Activated naive CD8-positive, alpha-beta T cell treated with anti-CD3 and anti-CD28 coated beads, Interleukin-2, amount 50 U/mL, for 24 hours (primary cell): Measurements from ENCODE around the gene ZNF385D.

Experiments used
- ATAC-seq: fragments of 150-1000 bp; cut with Tn5 transposase; one replicate; pipeline ENCODE4 v1.10.0; 2021
- DNase-seq: peaks from one replicate; pipeline ENCODE4 v3.0.0; 2021
- H3K27ac Mint-ChIP-seq: one replicate; pipeline ENCODE4 v1.8.0; 2021; ENCODE audit warnings: mild to moderate bottlenecking, mixed read lengths
- H3K27me3 Mint-ChIP-seq: one replicate; pipeline ENCODE4 v1.8.0; 2021; ENCODE audit warnings: mixed read lengths
- H3K36me3 Mint-ChIP-seq: one replicate; pipeline ENCODE4 v1.8.0; 2021; ENCODE audit warnings: low read depth, mixed read lengths
- H3K4me1 Mint-ChIP-seq: one replicate; pipeline ENCODE4 v1.8.0; 2021; ENCODE audit warnings: mixed read lengths
- H3K4me3 Mint-ChIP-seq: one replicate; pipeline ENCODE4 v1.8.0; 2021; ENCODE audit warnings: mild to moderate bottlenecking, moderate library complexity, mixed read lengths
- H3K9me3 Mint-ChIP-seq: one replicate; pipeline ENCODE4 v1.8.0; 2021; ENCODE audit warnings: mixed read lengths

Gene ZNF385D

DNA sequence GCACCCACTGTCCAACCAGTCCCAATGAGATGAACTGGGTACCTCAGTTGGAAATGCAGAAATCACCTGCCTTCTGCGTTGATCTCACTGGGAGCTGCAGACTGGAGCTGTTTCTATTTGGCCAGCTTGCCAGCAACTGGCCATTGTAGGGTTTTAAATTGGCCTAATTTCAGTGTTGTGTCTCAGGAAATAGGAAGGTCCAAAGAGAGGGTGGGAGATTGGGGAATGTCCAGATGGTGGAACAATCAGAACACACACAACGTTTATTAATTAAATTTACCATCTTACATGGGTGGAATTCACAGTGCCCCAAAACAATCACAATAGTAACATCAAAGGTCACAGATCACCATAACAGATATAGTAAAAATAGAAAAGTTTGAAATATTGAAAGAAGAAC, 189.5 kb downstream of the ZNF385D start:
- no peaks in the 10 kb centered on the region for H3K4me1 Mint-ChIP-seq
- H3K36me3 Mint-ChIP-seq = peaks cover 2% of the 10 kb centered on the region
- peaks cover 19% of the 10 kb centered on the region for H3K9me3 Mint-ChIP-seq
- H3K27ac Mint-ChIP-seq = no peak overlapping the region
- H3K27me3 Mint-ChIP-seq = no peaks in the 10 kb centered on the region
- H3K4me3 Mint-ChIP-seq = no peak overlapping the region
- no peak for ATAC-seq
- no peak for DNase-seq

DNA sequence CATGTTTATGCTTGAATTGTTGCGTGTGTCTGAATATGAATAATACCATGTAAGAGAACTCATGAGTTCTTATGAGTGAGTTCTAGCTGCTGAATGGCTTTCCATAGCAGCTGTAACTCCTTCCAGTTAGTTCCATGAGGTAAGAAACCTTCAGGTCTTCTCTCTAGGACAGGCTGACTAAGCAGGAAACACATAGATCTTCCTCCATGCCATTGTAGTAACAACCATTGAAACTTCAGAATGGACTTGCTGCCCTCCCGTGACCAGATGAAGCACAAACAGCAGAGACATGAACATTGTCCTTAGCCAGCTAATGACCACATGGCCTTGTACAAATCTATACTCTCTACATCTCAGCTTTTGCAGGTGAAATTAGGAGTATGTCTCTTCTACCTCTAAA, 200.0 kb downstream of the ZNF385D start:
- H3K27me3 Mint-ChIP-seq = no peaks in the 10 kb centered on the region
- H3K4me3 Mint-ChIP-seq = no peak overlapping the region
- ATAC-seq = no peak
- no peaks in the 10 kb centered on the region for H3K36me3 Mint-ChIP-seq
- H3K9me3 Mint-ChIP-seq = peaks cover 7% of the 10 kb centered on the region
- H3K4me1 Mint-ChIP-seq = no peaks in the 10 kb centered on the region
- H3K27ac Mint-ChIP-seq = no peak overlapping the region
- DNase-seq = no peak

DNA sequence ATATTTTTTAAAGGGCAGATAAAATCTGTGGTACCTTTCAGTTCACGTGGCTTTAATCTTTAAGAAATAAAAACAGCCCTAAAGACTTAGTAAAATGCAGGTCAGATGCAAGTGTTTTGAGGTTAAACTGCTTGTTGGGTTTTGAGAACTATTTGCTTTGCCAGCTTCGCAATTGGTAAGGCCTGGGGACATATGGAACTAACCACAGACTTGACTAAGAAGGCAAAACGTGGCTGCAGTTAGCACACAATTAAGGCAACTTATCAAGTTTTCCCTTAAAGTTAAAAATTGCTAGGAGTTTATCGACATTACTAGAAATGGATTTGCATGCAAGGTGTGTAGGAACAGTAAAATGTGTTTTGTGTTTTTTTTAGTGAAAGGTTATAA, 206.9 kb downstream of the ZNF385D start:
- DNase-seq (no peak), ATAC-seq (no peak)
- Mint-ChIP-seq H3K9me3 (no peaks in the 10 kb centered on the region), H3K4me3 (no peak overlapping the region), H3K27me3 (no peaks in the 10 kb centered on the region), H3K27ac (no peak overlapping the region), H3K36me3 (no peaks in the 10 kb centered on the region), H3K4me1 (no peaks in the 10 kb centered on the region)

DNA sequence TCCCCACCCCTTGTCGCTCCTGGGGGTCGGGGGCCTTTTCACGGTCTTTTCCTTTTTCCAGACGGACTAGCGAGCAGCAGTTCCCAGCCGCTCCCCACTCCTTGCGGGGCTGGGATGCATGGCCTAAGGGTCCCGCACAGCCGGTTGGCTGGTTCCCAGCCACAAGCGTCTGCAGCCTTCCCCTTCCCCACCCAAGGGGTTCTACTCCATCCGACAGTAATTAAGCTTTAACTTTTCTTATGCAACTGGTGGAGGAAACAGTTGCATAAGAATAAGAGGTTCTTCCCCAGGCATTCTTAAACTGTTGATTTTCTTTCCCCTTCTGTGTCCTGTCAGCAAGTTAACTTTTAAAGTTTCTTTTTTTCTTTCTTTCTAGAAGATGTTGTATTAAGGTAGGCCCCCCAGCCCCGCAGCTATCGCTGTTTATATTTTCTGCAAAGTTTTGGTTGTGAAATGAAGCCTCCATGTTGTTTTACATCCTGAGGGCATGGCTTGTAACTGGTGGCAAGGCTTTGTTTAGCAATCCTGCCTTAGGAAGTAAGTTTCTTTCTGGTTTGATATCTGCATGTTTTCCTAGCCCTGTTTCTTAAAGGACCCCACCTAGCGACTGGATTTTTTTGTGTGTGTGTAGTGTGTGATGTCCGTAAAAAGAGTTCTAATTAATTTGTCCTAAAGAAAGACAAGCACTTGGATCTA, 207.5 kb downstream of the ZNF385D start:
- H3K27ac Mint-ChIP-seq = no peak overlapping the region
- DNase-seq = no peak
- ATAC-seq = no peak
- no peaks in the 10 kb centered on the region for H3K36me3 Mint-ChIP-seq
- no peaks in the 10 kb centered on the region for H3K9me3 Mint-ChIP-seq
- no peaks in the 10 kb centered on the region for H3K4me1 Mint-ChIP-seq
- H3K4me3 Mint-ChIP-seq = no peak overlapping the region
- H3K27me3 Mint-ChIP-seq = no peaks in the 10 kb centered on the region

DNA sequence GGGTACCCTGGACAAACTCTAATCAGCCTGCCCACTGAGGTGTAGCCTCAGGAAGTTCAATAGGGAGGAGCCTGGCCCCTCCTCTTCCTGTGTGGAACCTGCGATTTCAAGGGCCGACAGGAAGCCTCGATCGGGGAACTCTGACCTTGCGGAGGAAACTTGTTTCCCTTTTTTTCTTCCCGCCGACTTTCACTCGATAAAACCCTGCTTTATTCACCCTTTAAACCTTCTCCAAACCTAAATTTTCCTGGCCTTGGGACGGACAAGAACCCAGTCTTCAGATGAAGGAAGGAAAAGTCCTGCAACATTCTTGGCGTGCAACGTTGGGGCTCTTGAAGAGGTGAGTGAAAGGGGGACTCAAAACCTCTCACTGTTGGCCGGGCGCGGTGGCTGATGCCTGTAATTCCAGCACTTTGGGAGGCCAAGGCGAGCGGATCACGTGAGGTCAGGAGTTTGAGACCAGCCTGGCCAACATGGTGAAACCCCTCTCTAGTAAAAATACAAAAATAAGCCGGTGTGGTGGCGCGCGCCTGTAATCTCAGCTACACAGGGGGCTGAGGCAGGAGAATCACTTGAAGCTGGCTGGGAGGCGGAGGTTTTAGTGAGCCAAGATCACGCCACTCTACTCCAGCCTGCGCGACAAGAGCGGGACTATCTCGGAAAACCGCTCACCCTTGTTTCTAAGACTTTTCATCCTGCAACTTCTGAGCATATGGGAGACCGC, 208.2 kb downstream of the ZNF385D start:
- Mint-ChIP-seq H3K9me3 (peaks cover 4% of the 10 kb centered on the region), H3K4me1 (no peaks in the 10 kb centered on the region), H3K27ac (no peak overlapping the region), H3K36me3 (no peaks in the 10 kb centered on the region), H3K4me3 (no peak overlapping the region), H3K27me3 (no peaks in the 10 kb centered on the region)
- DNase-seq = no peak
- ATAC-seq = no peak

DNA sequence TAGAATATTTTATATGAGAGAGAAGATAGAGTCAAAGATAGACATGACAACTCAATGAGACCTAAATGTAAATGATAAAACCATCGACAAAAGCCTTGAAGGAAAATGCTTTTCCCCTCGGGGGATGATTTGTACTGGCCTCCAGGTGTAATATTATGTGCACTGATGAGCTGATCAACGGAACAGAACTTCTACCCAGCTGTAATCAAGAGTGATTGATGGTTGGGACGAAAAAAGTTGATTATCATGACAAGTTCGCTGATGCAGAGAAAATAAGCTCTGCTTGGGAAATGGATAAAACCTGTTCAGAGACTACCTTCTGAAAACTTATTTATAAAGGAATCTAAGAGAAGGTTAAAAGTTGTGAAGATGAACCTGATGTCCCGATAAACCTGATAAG, 210.7 kb downstream of the ZNF385D start:
- Mint-ChIP-seq H3K27me3 (no peaks in the 10 kb centered on the region), H3K36me3 (no peaks in the 10 kb centered on the region), H3K4me3 (no peak overlapping the region), H3K27ac (no peak overlapping the region), H3K9me3 (peaks cover 9% of the 10 kb centered on the region), H3K4me1 (no peaks in the 10 kb centered on the region)
- ATAC-seq = no peak
- DNase-seq = no peak

DNA sequence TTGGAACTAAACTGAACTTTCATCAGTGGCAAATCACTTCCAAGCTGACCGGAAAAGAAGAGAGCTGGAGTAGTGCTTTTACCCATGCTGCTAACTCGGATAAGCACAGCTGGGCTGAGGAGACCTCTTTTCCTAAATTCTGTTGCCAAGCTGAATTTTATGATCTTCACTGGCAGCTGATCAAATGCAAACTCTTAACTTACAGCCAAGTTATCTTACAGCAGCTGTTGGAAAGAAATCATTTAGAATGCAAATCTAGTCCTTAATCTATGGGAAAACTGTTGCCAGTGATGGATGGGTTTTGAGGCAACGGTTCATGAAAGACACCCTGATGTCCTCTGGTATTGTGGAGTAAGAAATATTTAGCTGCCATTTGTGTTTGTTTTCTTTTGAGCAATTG, 216.5 kb downstream of the ZNF385D start:
- Mint-ChIP-seq H3K27me3 (no peaks in the 10 kb centered on the region), H3K4me1 (no peaks in the 10 kb centered on the region), H3K4me3 (no peak overlapping the region), H3K36me3 (no peaks in the 10 kb centered on the region), H3K27ac (no peak overlapping the region), H3K9me3 (peaks cover 19% of the 10 kb centered on the region)
- no peak for ATAC-seq
- DNase-seq = no peak

DNA sequence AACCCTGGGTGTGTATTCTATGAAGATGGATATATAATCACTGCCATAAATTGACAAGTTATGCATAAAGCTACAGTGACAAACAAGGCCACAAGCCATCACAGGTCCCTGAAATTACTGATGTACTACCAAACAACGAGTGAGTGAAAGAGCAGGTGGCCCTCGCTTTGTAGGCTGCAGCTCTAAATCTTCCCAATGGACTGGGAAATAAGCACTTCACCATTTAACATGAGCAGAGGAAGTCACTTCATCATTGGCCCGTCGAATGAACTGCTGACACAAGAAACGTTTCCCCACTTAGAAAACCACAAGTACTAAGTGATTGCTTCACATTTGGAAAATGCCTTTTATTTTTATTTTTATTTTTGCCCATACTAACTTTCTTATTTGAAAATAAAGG, 218.0 kb downstream of the ZNF385D start:
- no peaks in the 10 kb centered on the region for H3K36me3 Mint-ChIP-seq
- no peaks in the 10 kb centered on the region for H3K27me3 Mint-ChIP-seq
- H3K9me3 Mint-ChIP-seq = peaks cover 18% of the 10 kb centered on the region
- no peak overlapping the region for H3K4me3 Mint-ChIP-seq
- no peak overlapping the region for H3K27ac Mint-ChIP-seq
- DNase-seq (no peak), ATAC-seq (no peak)
- no peaks in the 10 kb centered on the region for H3K4me1 Mint-ChIP-seq

DNA sequence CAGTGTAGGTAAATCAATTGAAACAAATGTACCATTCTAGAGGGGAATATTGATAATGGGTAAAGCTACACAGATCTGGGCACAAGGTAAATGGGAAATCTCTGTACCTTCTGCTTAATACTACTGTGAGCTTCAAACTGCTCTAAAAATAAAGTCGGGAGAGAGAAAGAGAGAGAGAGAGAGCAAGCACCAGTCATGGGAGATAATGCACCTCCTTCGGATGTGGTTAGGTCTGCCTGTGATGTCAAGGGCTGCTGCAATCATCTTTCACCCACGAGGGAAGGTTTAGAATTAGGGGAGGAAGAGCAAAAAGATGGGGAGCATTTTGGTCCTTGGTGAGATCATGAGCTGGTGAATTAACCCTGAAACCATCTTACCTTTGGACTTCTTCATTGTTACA, 219.1 kb downstream of the ZNF385D start:
- Mint-ChIP-seq H3K4me1 (no peaks in the 10 kb centered on the region), H3K27ac (no peak overlapping the region), H3K27me3 (no peaks in the 10 kb centered on the region), H3K36me3 (no peaks in the 10 kb centered on the region), H3K4me3 (no peak overlapping the region), H3K9me3 (peaks cover 15% of the 10 kb centered on the region)
- ATAC-seq = no peak
- no peak for DNase-seq

DNA sequence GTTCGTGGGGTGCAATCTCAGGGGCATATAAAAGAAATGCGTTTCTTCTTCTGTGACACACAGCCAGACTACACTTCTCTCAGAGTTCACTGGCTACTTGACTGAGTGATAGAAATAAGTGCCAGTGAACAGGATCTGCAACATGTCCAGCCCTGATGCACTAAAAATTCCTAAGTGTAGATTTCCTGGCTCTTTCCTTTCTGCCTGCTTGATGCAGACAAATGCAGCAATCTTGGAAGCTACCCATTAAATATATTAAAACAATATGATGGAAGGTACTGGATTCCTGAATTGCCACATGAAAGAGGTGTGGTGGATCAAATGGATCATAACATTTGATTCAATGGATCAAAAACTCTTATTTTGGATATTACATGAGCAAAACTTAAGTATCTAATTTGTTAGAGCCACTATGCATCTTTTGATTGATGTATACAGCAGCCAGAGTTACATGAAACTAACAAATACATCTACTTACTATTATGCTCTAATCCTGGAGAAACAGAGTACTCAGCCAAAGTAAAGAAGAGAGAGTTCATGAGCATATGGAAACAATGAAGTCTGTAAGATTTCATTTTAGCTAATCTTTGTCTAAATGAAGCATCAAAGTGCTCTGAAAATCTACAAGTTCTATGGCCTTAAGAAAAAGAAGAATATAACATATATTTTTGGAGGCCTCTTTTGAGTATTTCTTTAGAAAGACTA, 222.6 kb downstream of the ZNF385D start:
- Mint-ChIP-seq H3K4me1 (no peaks in the 10 kb centered on the region), H3K9me3 (peaks cover 11% of the 10 kb centered on the region), H3K27ac (no peak overlapping the region), H3K4me3 (no peak overlapping the region), H3K36me3 (no peaks in the 10 kb centered on the region), H3K27me3 (no peaks in the 10 kb centered on the region)
- no peak for ATAC-seq
- DNase-seq = no peak

DNA sequence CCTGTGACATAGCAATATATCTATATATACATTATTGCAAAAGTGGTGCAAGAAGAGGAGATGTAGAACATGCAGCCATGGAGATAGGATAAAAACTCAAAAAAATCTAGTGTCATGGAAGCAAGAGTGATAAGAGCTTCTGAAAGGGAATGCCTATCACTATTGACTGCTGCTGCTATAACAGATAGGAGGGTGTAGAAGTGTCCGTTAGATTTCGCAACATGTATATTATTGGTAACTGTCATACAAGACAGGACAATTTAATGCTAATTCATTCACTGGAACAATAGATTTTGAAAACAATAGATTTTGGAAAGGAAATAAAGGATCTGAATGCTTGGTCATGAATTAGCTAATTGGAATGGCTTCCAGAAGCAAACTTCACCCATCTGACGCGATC, 224.5 kb downstream of the ZNF385D start:
- DNase-seq (no peak), ATAC-seq (no peak)
- no peak overlapping the region for H3K27ac Mint-ChIP-seq
- no peak overlapping the region for H3K4me3 Mint-ChIP-seq
- H3K27me3 Mint-ChIP-seq = no peaks in the 10 kb centered on the region
- peaks cover 11% of the 10 kb centered on the region for H3K9me3 Mint-ChIP-seq
- H3K36me3 Mint-ChIP-seq = no peaks in the 10 kb centered on the region
- H3K4me1 Mint-ChIP-seq = no peaks in the 10 kb centered on the region

DNA sequence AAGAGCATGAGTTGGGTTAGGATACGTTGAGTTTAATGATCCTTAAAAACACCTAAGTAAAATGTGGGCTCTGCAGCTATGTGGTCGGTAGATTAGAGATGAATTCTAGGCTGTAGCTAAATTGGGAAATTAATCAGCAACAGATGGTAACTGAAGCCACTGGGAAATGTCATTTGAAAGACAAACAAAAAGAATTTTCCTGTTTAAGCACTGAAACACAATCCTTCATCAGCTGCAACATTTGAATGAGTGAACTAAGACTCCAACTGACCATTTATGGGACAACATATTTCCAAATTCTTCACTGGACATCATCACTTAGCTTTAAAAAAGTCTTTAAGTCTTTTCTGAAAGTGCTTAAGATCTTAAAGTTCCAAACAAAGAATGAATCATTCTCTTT, 226.9 kb downstream of the ZNF385D start:
- DNase-seq = no peak
- no peaks in the 10 kb centered on the region for H3K9me3 Mint-ChIP-seq
- H3K27ac Mint-ChIP-seq = no peak overlapping the region
- no peaks in the 10 kb centered on the region for H3K36me3 Mint-ChIP-seq
- ATAC-seq = no peak
- H3K4me1 Mint-ChIP-seq = no peaks in the 10 kb centered on the region
- H3K4me3 Mint-ChIP-seq = no peak overlapping the region
- no peaks in the 10 kb centered on the region for H3K27me3 Mint-ChIP-seq

DNA sequence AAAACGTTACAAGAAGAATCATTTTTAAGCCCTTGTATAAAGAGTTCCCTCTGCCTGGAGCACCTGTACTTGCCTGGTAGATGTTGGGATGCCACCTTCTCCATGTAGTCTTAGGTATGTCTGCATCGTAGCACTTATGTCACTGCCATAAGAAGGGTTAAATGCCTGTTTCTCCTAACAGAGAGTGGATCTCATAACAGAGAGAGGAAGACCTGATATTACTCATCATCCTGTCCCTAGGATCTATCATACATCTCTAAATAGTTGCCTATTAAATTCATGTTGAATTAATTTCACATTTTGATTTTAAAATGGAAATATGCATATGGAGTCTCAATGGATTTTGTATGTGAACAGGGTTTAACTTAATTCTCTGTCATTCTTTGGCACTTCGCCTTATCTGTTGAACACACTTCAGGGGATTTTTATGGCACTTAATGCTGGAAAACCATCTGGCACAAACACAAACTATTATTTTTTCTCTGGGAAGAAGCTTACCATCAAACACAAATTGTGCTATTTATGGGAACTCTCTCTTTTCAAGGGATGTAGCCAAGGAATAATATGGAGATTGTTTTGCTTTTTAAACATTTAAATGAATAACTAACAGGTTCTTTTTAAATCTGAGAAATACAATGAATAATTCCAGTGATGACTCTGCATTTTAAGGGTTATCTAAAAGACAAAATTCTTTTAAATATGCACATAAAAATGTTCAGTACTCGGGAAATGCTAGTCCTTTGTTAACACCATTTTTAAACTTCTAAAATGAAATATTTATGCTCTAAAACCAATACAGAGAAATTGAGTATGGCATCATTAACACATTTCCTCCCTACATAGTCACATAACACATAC, 230.7 kb downstream of the ZNF385D start:
- Mint-ChIP-seq H3K27ac (no peak overlapping the region), H3K4me3 (no peak overlapping the region), H3K36me3 (no peaks in the 10 kb centered on the region), H3K27me3 (no peaks in the 10 kb centered on the region), H3K4me1 (no peaks in the 10 kb centered on the region), H3K9me3 (no peaks in the 10 kb centered on the region)
- DNase-seq (no peak), ATAC-seq (no peak)

DNA sequence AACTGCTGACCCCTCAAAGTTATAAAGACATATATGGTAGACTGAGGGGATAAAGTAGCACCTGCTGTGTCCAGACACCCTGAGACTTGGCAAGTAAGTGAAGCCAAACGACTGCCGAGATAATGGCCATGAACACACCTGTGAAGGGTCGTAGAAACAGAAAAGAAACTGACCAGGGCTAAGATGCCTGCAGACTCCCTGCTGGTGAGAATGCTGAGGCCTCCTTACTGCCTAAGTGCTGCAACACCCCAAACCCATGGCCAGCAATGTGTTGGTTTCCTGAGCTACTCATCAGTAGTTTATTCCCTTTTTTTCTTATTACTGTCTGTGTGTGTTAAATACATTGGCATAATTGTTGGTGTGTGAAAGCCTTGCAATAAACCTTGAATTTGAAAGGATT, 233.8 kb downstream of the ZNF385D start:
- ATAC-seq = no peak
- DNase-seq = no peak
- Mint-ChIP-seq H3K4me1 (no peaks in the 10 kb centered on the region), H3K36me3 (no peaks in the 10 kb centered on the region), H3K27me3 (no peaks in the 10 kb centered on the region), H3K4me3 (no peak overlapping the region), H3K27ac (no peak overlapping the region), H3K9me3 (no peaks in the 10 kb centered on the region)
